Measurements from ENCODE around the gene NEDD4L. TPM values are rescaled to one million over a fixed set of nuclear protein-coding genes. Genes with fewer than 3 reads are reported as not detected.

Gene NEDD4L
- total and polyA plus RNA-seq, 3 donors from 2014 or later, result 14.3 to 43.1 (median 42.7) TPM

DNA sequence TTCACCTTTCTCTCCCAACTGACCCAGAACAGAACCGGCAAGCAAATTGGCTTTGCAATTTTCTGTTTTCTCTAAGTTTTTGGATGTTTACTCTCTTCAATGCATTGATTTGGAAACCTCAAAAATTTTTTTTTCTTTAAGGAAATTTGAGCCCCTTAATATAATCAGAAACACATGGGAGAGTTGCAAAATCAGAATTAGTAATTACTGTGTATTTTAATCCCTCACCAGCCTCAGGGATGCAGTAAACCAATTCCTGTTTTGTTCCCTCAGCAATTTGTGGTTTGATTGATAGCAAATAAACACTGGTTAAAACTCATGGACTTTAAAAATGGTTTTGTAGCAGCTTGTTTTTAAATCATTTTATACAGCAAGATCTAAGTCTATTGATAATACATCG, 281.5 kb downstream of the NEDD4L start:
- intact Hi-C loops (cut with DNase I; ENCODE audit: low total_unique reads), result no loop called here
- Histone ChIP-seq H3K4me3 (no peak overlapping the region), H3K9me3 (no peaks in the 10 kb centered on the region), H3K27me3 (no peaks in the 10 kb centered on the region), H3K36me3 (ENCODE audit: low read depth, missing control alignments) (no peaks in the 10 kb centered on the region), H3K4me1 (no peaks in the 10 kb centered on the region), H3K27ac (no peak overlapping the region)
- WGBS, 2 donors, result 85 to 86% methylated on average over 2 of the region's 2 CpGs
- no peak for DNase-seq
- no peak for TF ChIP-seq POLR2A (IDR thresholded peaks at IDR 0.05)
- TF ChIP-seq, protein P1, sequence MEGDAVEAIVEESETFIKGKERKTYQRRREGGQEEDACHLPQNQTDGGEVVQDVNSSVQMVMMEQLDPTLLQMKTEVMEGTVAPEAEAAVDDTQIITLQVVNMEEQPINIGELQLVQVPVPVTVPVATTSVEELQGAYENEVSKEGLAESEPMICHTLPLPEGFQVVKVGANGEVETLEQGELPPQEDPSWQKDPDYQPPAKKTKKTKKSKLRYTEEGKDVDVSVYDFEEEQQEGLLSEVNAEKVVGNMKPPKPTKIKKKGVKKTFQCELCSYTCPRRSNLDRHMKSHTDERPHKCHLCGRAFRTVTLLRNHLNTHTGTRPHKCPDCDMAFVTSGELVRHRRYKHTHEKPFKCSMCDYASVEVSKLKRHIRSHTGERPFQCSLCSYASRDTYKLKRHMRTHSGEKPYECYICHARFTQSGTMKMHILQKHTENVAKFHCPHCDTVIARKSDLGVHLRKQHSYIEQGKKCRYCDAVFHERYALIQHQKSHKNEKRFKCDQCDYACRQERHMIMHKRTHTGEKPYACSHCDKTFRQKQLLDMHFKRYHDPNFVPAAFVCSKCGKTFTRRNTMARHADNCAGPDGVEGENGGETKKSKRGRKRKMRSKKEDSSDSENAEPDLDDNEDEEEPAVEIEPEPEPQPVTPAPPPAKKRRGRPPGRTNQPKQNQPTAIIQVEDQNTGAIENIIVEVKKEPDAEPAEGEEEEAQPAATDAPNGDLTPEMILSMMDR (IDR thresholded peaks at IDR 0.05), result no peak

DNA sequence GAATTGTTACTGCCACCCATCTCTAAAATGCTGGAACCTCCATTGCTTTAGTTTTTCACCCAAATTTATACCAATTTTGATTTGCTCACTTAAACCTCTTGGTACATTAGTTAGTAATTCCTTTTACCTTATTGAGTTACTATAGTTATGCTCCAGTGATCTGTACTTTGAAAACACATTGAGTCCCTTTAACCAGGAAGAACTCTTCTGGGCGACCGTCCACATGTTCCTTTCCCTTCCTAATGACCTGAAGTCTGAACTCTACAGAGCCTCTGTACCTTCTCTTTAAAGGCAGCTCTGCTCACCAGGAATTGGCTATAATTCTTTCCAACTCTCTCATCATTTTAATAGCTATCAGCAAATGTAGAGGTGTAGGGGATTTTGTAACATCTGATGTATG, 290.0 kb downstream of the NEDD4L start:
- 93 to 95% methylated on average over 2 of the region's 2 CpGs for WGBS, 2 donors
- H3K4me3 ChIP-seq, result no peak overlapping the region
- no peaks in the 10 kb centered on the region for H3K27me3 ChIP-seq
- no peak overlapping the region for H3K27ac ChIP-seq
- DNase-seq, result no peak
- no peaks in the 10 kb centered on the region for H3K9me3 ChIP-seq
- peaks cover 6% of the 10 kb centered on the region for H3K4me1 ChIP-seq
- H3K36me3 ChIP-seq (ENCODE audit: low read depth, missing control alignments), result no peaks in the 10 kb centered on the region
- intact Hi-C loops (cut with DNase I; ENCODE audit: low total_unique reads), result no loop called here
- TF ChIP-seq, protein P1 (IDR thresholded peaks at IDR 0.05), result no peak
- no peak for TF ChIP-seq POLR2A (IDR thresholded peaks at IDR 0.05)

- 90 to 91% methylated on average over 11 of the region's 11 CpGs for WGBS, 2 donors
Observed at GRCh38 chr18:58335223-58335622, 291.2 kb downstream of the NEDD4L start.

GRCh38 chr18:58335821-58336220, 291.8 kb downstream of the NEDD4L start:
- Histone ChIP-seq H3K27me3 (no peaks in the 10 kb centered on the region), H3K4me1 (peaks cover 6% of the 10 kb centered on the region), H3K4me3 (no peak overlapping the region), H3K27ac (no peak overlapping the region), H3K36me3 (ENCODE audit: low read depth, missing control alignments) (no peaks in the 10 kb centered on the region), H3K9me3 (no peaks in the 10 kb centered on the region)
- WGBS, 2 donors, result 82 to 91% methylated on average over 1 of the region's 1 CpG
- TF ChIP-seq POLR2A (IDR thresholded peaks at IDR 0.05), result no peak
- TF ChIP-seq, protein P1 (IDR thresholded peaks at IDR 0.05), result no peak
- DNase-seq, result no peak
- intact Hi-C loops (cut with DNase I; ENCODE audit: low total_unique reads), result no loop called here

More at GRCh38 chr18:58335223-58335622, 291.2 kb downstream of the NEDD4L start:
- Histone ChIP-seq H3K27me3 (no peaks in the 10 kb centered on the region), H3K27ac (no peak overlapping the region), H3K9me3 (no peaks in the 10 kb centered on the region), H3K36me3 (ENCODE audit: low read depth, missing control alignments) (no peaks in the 10 kb centered on the region), H3K4me3 (no peak overlapping the region), H3K4me1 (peaks cover 6% of the 10 kb centered on the region)
- no peak for DNase-seq
- TF ChIP-seq, protein P1 (IDR thresholded peaks at IDR 0.05), result no peak
- intact Hi-C loops (cut with DNase I; ENCODE audit: low total_unique reads), result no loop called here

- intact Hi-C loops (cut with DNase I; ENCODE audit: low total_unique reads), result no loop called here
- peaks cover 6% of the 10 kb centered on the region for H3K4me1 ChIP-seq
- no peak overlapping the region for H3K27ac ChIP-seq
- WGBS, 2 donors, result 81 to 95% methylated on average over 3 of the region's 3 CpGs
- no peaks in the 10 kb centered on the region for H3K9me3 ChIP-seq
- no peaks in the 10 kb centered on the region for H3K27me3 ChIP-seq
- H3K36me3 ChIP-seq (ENCODE audit: low read depth, missing control alignments), result no peaks in the 10 kb centered on the region
- no peak for DNase-seq
- no peak for TF ChIP-seq POLR2A (IDR thresholded peaks at IDR 0.05)
- TF ChIP-seq, protein P1 (IDR thresholded peaks at IDR 0.05), result no peak
- no peak overlapping the region for H3K4me3 ChIP-seq
Observed at GRCh38 chr18:58336605-58337004, 292.6 kb downstream of the NEDD4L start.

All from testis (tissue), 3 donors.